K562 (cell line): ENCODE results near the gene PHPT1. TPM values are rescaled to one million over a fixed set of nuclear protein-coding genes. Genes with fewer than 3 reads are reported as not detected.

ENCODE experiments used
- ATAC-seq: fragments of 200-7000 bp; cut with Tn5 transposase; 3 replicates; pipeline ENCODE4 v1.9.1; 2020; ENCODE audit warnings: moderate library complexity
- BruUV-seq: library from RNA; stranded (reverse); fragments of 400-500 nt; replicated peaks from 2 replicates; lab custom pipeline; 2021; lab: Mats Ljungman, UMichigan
- CTCF ChIA-PET: fragments of 300-600 bp; formaldehyde crosslinking; extraction: SDS; loops from one replicate; lab custom pipeline; 2021; ENCODE audit warnings: low intra/inter-chr PET ratio; lab: Yijun Ruan, JAX
- POLR2A ChIA-PET: fragments of 300-600, 350-650 bp; sonication (Branson Sonifier 250); formaldehyde crosslinking; extraction: SDS; loops from one replicate; lab custom pipeline; 2021; ENCODE audit warnings: antibody characterized with exemption, inconsistent platforms; lab: Yijun Ruan, JAX
- DNase-seq, 4 experiments: peaks; one replicate each; pipeline versions ENCODE4 v3.0.0 to v3.0.0-alpha.2; 2011 to 2018; ENCODE audit warnings: low spot score in 3 of 4, mixed read lengths in 3 of 4; ENCODE audit errors: extremely low read depth in 1 of 4
- FAIRE-seq: peaks from 2 replicates; lab custom pipeline; 2011; peaks lifted over from hg19 to GRCh38; lab: Jason Lieb, UNC
- H2AFZ ChIP-seq: 2 replicates; pipeline ENCODE4 v1.6.0; 2011; ENCODE audit warnings: low read depth, low read length, control low read depth, inconsistent platforms
- H3K27ac ChIP-seq: fragments of 200-600 bp; 3 replicates; pipeline ENCODE4 v1.8.0; 2011; ENCODE audit warnings: low read depth, mild to moderate bottlenecking, control low read depth, inconsistent platforms, low read length, moderate library complexity, mixed read lengths; ENCODE audit errors: extremely low read depth
- H3K27me3 ChIP-seq, 2 experiments: fragments of 300-600 bp in 1 of 2; 2 replicates in 1 of 2; 3 replicates in 1 of 2; pipeline versions ENCODE4 v1.6.0 to v1.8.0; 2011; ENCODE audit warnings: inconsistent platforms in 2 of 2, low read length in 2 of 2, mild to moderate bottlenecking in 1 of 2, mixed read lengths in 1 of 2, moderate library complexity in 1 of 2; ENCODE audit not compliant: control insufficient read depth in 2 of 2, insufficient read depth in 2 of 2
- H3K36me3 ChIP-seq: fragments of 300-600 bp; 3 replicates; pipeline ENCODE4 v1.8.0; 2011; ENCODE audit warnings: mild to moderate bottlenecking, low read length, inconsistent platforms; ENCODE audit not compliant: control insufficient read depth, insufficient read depth
- H3K4me1 ChIP-seq, 2 experiments: fragments of 200-600 bp in 1 of 2; replicated peaks in 1 of 2; 2 replicates in 1 of 2; 3 replicates in 1 of 2; pipeline versions ENCODE4 v1.5.1 to v1.8.0; 2011; ENCODE audit warnings: inconsistent platforms in 2 of 2, low read length in 2 of 2, mild to moderate bottlenecking in 1 of 2, mixed read lengths in 1 of 2, moderate library complexity in 1 of 2; ENCODE audit not compliant: control insufficient read depth in 2 of 2, insufficient read depth in 2 of 2
- H3K4me2 ChIP-seq: 2 replicates; pipeline ENCODE4 v1.6.1; 2011; ENCODE audit warnings: low read length, control low read depth, inconsistent platforms, mixed read lengths; ENCODE audit not compliant: insufficient read depth
- H3K4me3 ChIP-seq: fragments of 200-600 bp; sonication (generic), shearing (Covaris generic); 2 replicates; pipeline ENCODE4 v1.5.1; 2016; ENCODE audit warnings: control low read depth, inconsistent platforms
- H3K79me2 ChIP-seq: fragments of 200-600 bp; 3 replicates; pipeline ENCODE4 v1.8.0; 2011; ENCODE audit warnings: low read length, inconsistent platforms; ENCODE audit not compliant: control insufficient read depth, insufficient read depth
- H3K9ac ChIP-seq, 2 experiments: 2 replicates each; pipeline versions ENCODE4 v1.6.0 to v1.6.1; 2011; ENCODE audit warnings: low read depth in 2 of 2, low read length in 2 of 2, control low read depth in 1 of 2, inconsistent platforms in 1 of 2, mild to moderate bottlenecking in 1 of 2, mixed read lengths in 1 of 2; ENCODE audit not compliant: insufficient read depth in 1 of 2
- H3K9me1 ChIP-seq: one replicate; pipeline ENCODE4 v1.6.0; 2011; ENCODE audit warnings: inconsistent platforms, mild to moderate bottlenecking, low read length, moderate library complexity; ENCODE audit not compliant: control insufficient read depth, insufficient read depth
- H3K9me3 ChIP-seq: replicated peaks from 2 replicates; pipeline ENCODE4 v1.5.1; 2011; ENCODE audit warnings: low read depth, low read length, inconsistent platforms; ENCODE audit not compliant: control insufficient read depth, insufficient read depth
- H4K20me1 ChIP-seq: replicated peaks from 2 replicates; pipeline ENCODE4 v1.6.1; 2011; ENCODE audit warnings: low read length, inconsistent platforms, mixed read lengths; ENCODE audit not compliant: control insufficient read depth, insufficient read depth
- BRCA1 ChIP-seq, 2 experiments: fragments of 450-650 bp in 1 of 2; sonication (generic) in 1 of 2; formaldehyde crosslinking in 1 of 2; IDR thresholded peaks; 2 replicates each; pipeline versions ENCODE4 v1.5.0 to v1.6.1; 2017 to 2020; ENCODE audit warnings: mild to moderate bottlenecking in 1 of 2, missing genetic modification reagents in 1 of 2
- ETV1 ChIP-seq: fragments of 450-650 bp; conservative IDR thresholded peaks from 2 replicates; pipeline ENCODE4 v1.6.1; 2016; ENCODE audit warnings: missing genetic modification characterization, control low read depth, low read depth, missing compliant biosample characterization
- ID3 ChIP-seq, 2 experiments: fragments of 250-450 bp in 1 of 2; fragments of 450-650 bp in 1 of 2; sonication (Bioruptor Pico) in 1 of 2; IDR thresholded peaks; 2 replicates each; pipeline versions ENCODE4 v1.6.1 to v1.8.0; 2016 to 2021; ENCODE audit warnings: mild to moderate bottlenecking in 2 of 2, moderate library complexity in 2 of 2, missing compliant biosample characterization in 1 of 2, missing genetic modification characterization in 1 of 2
- KAT2B ChIP-seq: IDR thresholded peaks from one replicate; pipeline ENCODE4 v1.6.1; 2012; ENCODE audit warnings: low read depth, mild to moderate bottlenecking, control low read depth, inconsistent platforms, low read length, moderate library complexity
- NR2C2 ChIP-seq, 2 experiments: fragments of 200-800 bp in 1 of 2; sonication (Bioruptor generic) in 1 of 2; sonication (generic) in 1 of 2; formaldehyde crosslinking in 1 of 2; IDR thresholded peaks; 2 replicates each; pipeline versions ENCODE4 v1.6.1 to v1.8.0; 2016 to 2022; ENCODE audit warnings: mild to moderate bottlenecking in 1 of 2, missing compliant biosample characterization in 1 of 2, missing genetic modification characterization in 1 of 2, missing genetic modification reagents in 1 of 2
- NRF1 ChIP-seq, 2 experiments: fragments of 450-650 bp; IDR thresholded peaks in 1 of 2; conservative IDR thresholded peaks in 1 of 2; 2 replicates each; pipeline ENCODE4 v1.6.1; 2014; ENCODE audit warnings: mild to moderate bottlenecking in 2 of 2
- PHF21A ChIP-seq: fragments of 450-650 bp; IDR thresholded peaks from 2 replicates; pipeline ENCODE4 v1.6.1; 2017; ENCODE audit warnings: low read depth, borderline replicate concordance
- POLR2AphosphoS5 ChIP-seq: IDR thresholded peaks from 2 replicates; pipeline ENCODE4 v1.6.1; 2011; ENCODE audit warnings: mild to moderate bottlenecking, low read depth, low read length, moderate library complexity; ENCODE audit not compliant: control insufficient read depth, insufficient read depth
- POLR2G ChIP-seq: fragments of 200-400 bp; formaldehyde crosslinking; IDR thresholded peaks from 2 replicates; pipeline ENCODE4 v1.6.1; 2017; ENCODE audit warnings: low read depth, mild to moderate bottlenecking, antibody characterized with exemption, low read length, moderate library complexity
- RBFOX2 ChIP-seq: fragments of 200-400 bp; formaldehyde crosslinking; IDR thresholded peaks from 2 replicates; pipeline ENCODE4 v1.6.1; 2017; ENCODE audit warnings: low read depth, mild to moderate bottlenecking, low read length, moderate library complexity
- SMAD1 ChIP-seq: fragments of 150-350 bp; IDR thresholded peaks from 2 replicates; pipeline ENCODE4 v1.6.1; 2014; ENCODE audit warnings: low read length, low read depth; ENCODE audit not compliant: partially characterized antibody
- TFAP4 ChIP-seq: sonication (generic); formaldehyde crosslinking; IDR thresholded peaks from 2 replicates; pipeline ENCODE4 v1.8.0; 2022; ENCODE audit warnings: missing genetic modification reagents, mild to moderate bottlenecking, moderate library complexity, borderline replicate concordance
- TRIM28 ChIP-seq: fragments of 450-650 bp; IDR thresholded peaks from 2 replicates; pipeline ENCODE4 v1.6.1; 2017
- ZBTB5 ChIP-seq: fragments of 450-650 bp; IDR thresholded peaks from 2 replicates; pipeline ENCODE4 v1.6.1; 2017; ENCODE audit warnings: antibody characterized with exemption
- ZNF830 ChIP-seq: fragments of 250-450 bp; sonication (Bioruptor Pico); IDR thresholded peaks from 2 replicates; pipeline ENCODE4 v1.5.0; 2021; ENCODE audit warnings: mild to moderate bottlenecking
- WGBS: fragments of 100-300 bp; shearing (Covaris generic); methylation state at CpG from one replicate; pipeline ENCODE4 v1.1.6; 2016; ENCODE audit warnings: low coverage, mixed read lengths; ENCODE audit not compliant: insufficient coverage; ENCODE audit errors: missing lambda C conversion rate; 5-methylcytosine and 5-hydroxymethylcytosine counted together
- in situ Hi-C: fragments of 300-500 bp; cut with MboI; formaldehyde crosslinking; loops from 4 replicates; pipeline ENCODE4 v1.15.0; 2018; ENCODE audit warnings: inconsistent platforms, mixed read lengths
- intact Hi-C: fragments of 100-400 bp; cut with micrococcal nuclease; formaldehyde crosslinking; loops from 2 replicates; pipeline ENCODE4 v1.14.2; 2022
- polyA plus RNA-seq, 8 experiments: library from polyadenylated mRNA; depleted of rRNA in 4 of 8; stranded (reverse) in 5 of 8; unstranded in 3 of 8; fragments of >200 nt; fragmentation: Nextera tagmentation in 2 of 8; fragmentation: Illumina TruSeq in 1 of 8; extraction: Ambion mirVana in 2 of 8; extraction: Trizol in 1 of 8; gene quantifications; 2 replicates each; pipeline versions ENCODE4 v1.2.1 to v1.2.3, GENCODE V29; 2011 to 2014; ENCODE audit warnings: inconsistent platforms in 1 of 8, missing spikeins in 1 of 8
- total RNA-seq, 7 experiments: library from RNA; depleted of rRNA in 6 of 7; stranded (reverse); fragments of >200 nt in 6 of 7; fragmentation: Illumina TruSeq in 2 of 7; extraction: Trizol in 2 of 7; gene quantifications; 2 replicates each; pipeline versions ENCODE4 v1.2.1 to v1.2.3, GENCODE V29; 2011 to 2021; ENCODE audit warnings: low replicate concordance in 1 of 7

PHPT1 gene
- total and polyA plus RNA-seq, 9 of the 15 experiments (the other 6 are each of a cell fraction or from before 2014, with no cell fraction given) = 20.9 to 166 (median 129) TPM

DNA sequence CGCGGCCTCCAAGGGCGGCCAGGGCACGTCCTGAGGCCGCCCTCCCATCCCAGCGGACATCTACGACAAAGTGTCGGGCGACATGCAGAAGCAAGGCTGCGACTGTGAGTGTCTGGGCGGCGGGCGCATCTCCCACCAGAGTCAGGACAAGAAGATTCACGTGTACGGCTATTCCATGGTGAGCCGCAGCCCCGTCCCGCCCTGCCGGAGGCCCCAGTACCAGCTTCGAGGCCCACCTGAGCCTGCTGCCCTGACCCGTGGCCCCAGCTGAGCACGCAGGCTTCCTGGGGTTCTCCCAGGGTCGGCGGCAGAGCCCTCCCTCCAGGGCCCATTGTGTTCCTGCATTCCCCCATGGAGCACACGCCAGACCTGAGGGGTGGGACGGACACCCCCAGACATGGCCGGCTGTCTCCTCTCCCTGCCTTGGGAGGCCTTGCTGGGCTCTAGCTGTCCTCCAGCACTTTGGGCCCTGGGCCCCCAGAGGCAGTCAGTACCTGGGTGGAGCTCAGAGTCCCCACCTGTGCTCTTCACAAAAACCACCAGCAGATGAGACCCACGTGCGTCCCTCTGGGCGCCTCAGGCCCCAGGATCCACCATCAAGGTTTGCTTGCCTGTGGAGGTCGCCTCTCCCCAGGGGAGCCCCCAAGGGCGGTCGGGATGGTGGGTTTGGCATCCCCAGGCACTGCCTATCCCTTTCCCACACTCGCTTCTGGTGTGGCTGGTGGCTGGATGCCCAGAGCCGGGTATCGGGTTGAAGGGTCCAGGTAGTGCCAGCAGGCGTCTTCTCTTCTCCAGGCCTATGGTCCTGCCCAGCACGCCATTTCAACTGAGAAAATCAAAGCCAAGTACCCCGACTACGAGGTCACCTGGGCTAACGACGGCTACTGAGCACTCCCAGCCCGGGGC lies 1.0 kb downstream of the PHPT1 start:
- TSS peak; percentile 82 for BruUV-seq
- Histone ChIP-seq H3K36me3 (peaks cover 29% of the 10 kb centered on the region; the same call in 1 of the 3 replicates), H2AFZ (no peak overlapping the region), H3K79me2 (peaks cover 27% of the 10 kb centered on the region), H3K27me3 (no peaks in the 10 kb centered on the region), H3K4me2 (peak overlapping the region; percentile 84), H3K4me3 (peak overlapping the region; percentile 95), H3K4me1 (peaks cover 9 to 88% of the 10 kb centered on the region in 2 experiments; a peak in 4 of 5 replicates), H3K9me3 (no peaks in the 10 kb centered on the region), H3K27ac (peak overlapping the region; percentile 63), H3K9ac (peak overlapping the region; percentile 74 to 97), H4K20me1 (0 out of 2 replicates have a peak, but pooled peaks cover 5% of the 10 kb centered on the region), H3K9me1 (no peaks in the 10 kb centered on the region)
- ChIA-PET CTCF (interaction anchor here (0.6 kb wide), 1 partner anchor 36 kb away, joined by 3 read pairs; the partner anchor contains the start of gene TRAF2), POLR2A (interaction anchor here (0.7 to 1.2 kb wide), 2 partner anchors 10 to 16 kb away, joined by 4 to 6 read pairs; partner anchors contain the start of gene EDF1)
- in situ Hi-C loops (no loop called here), intact Hi-C loops (loop anchor here (1.0 to 5.0 kb wide), 3 partner anchors 36 to 92 kb away; partner anchors contain the start of genes FBXW5, TMEM141 and TRAF2)
- DNase-seq (no peak), FAIRE-seq (peak; percentile 32), ATAC-seq (no peak)
- 49% methylated on average over 38 of the region's 43 CpGs for WGBS
- 0 out of 2 replicates have a peak, but pooled peaks have one; percentile 24 for TF ChIP-seq ZBTB5
- TF ChIP-seq ZNF830 (CRISPR knock-in tag) = no peak
- peak; percentile 71 for TF ChIP-seq RBFOX2
- peak; percentile 71 for TF ChIP-seq POLR2G
- no peak for TF ChIP-seq NRF1 (conservative IDR thresholded peaks at IDR 0.05 in 1 of 2, IDR thresholded peaks at IDR 0.05 in 1 of 2)
- peak; percentile 17; the same call in 1 of the 2 replicates for TF ChIP-seq TFAP4 (CRISPR knock-in tag)
- no peak for TF ChIP-seq TRIM28
- no peak for TF ChIP-seq NR2C2 (CRISPR knock-in tag; IDR thresholded peaks at IDR 0.05)
- no peak for TF ChIP-seq NR2C2 (tag; IDR thresholded peaks at IDR 0.05)
- no peak for TF ChIP-seq SMAD1
- no peak for TF ChIP-seq ID3 (CRISPR knock-in tag; IDR thresholded peaks at IDR 0.05)
- 0 out of 2 replicates have a peak, but pooled peaks have one; percentile 35 for TF ChIP-seq ID3 (tag; IDR thresholded peaks at IDR 0.05)
- no peak for TF ChIP-seq ETV1 (tag)
- TF ChIP-seq PHF21A = no peak
- no peak for TF ChIP-seq KAT2B
- peak; percentile 8; the same call in 1 of the 2 replicates for TF ChIP-seq POLR2AphosphoS5
- no peak for TF ChIP-seq BRCA1 (IDR thresholded peaks at IDR 0.05)
- TF ChIP-seq BRCA1 (CRISPR knock-in tag; IDR thresholded peaks at IDR 0.05) = no peak
